ENCODE data around the gene UNC79.

UNC79 gene

DNA sequence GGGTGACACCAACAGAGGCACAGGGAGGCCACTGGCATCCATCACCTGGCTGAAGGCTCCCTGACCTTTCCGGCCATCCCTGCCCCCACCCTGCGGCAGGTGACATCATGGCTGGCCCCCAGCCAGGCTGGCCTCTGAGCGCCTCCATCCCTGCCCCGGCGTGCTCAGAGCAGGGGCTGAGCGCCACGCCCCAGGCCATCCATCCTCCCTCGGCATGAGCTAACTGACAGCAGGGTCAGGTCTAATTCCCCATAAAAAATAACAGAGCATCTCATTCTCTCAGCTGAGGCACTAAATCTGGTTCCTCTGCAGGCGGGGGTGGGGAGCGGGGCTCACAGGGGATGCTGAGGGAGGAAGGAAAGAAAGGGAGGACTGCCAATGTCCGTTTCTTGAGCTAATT lies 306.9 kb downstream of the UNC79 start:
- TF ChIP-seq CTCF (IDR thresholded peaks at IDR 0.05; ENCODE audit: borderline replicate concordance, control extremely low read depth, extremely low read depth, insufficient read depth, missing control alignments) = no peak
- in situ Hi-C loops (cut with MboI; ENCODE audit: low sequenced_read_pairs, unreplicated experiment) = no loop called here
- no peak for DNase-seq (ENCODE audit: low spot score)

- in situ Hi-C loops (cut with MboI; ENCODE audit: low sequenced_read_pairs, unreplicated experiment) = no loop called here
- no peak for TF ChIP-seq CTCF (IDR thresholded peaks at IDR 0.05; ENCODE audit: borderline replicate concordance, control extremely low read depth, extremely low read depth, insufficient read depth, missing control alignments)
- no peak for DNase-seq (ENCODE audit: low spot score)
These were observed 311.0 kb downstream of the UNC79 start for GRCh38 chr14:93741556-93742230.

GRCh38 chr14:93742761-93743160 lies 312.0 kb downstream of the UNC79 start:
- DNase-seq (ENCODE audit: low spot score) = no peak
- in situ Hi-C loops (cut with MboI; ENCODE audit: low sequenced_read_pairs, unreplicated experiment) = no loop called here
- no peak for TF ChIP-seq CTCF (IDR thresholded peaks at IDR 0.05; ENCODE audit: borderline replicate concordance, control extremely low read depth, extremely low read depth, insufficient read depth, missing control alignments)

DNA sequence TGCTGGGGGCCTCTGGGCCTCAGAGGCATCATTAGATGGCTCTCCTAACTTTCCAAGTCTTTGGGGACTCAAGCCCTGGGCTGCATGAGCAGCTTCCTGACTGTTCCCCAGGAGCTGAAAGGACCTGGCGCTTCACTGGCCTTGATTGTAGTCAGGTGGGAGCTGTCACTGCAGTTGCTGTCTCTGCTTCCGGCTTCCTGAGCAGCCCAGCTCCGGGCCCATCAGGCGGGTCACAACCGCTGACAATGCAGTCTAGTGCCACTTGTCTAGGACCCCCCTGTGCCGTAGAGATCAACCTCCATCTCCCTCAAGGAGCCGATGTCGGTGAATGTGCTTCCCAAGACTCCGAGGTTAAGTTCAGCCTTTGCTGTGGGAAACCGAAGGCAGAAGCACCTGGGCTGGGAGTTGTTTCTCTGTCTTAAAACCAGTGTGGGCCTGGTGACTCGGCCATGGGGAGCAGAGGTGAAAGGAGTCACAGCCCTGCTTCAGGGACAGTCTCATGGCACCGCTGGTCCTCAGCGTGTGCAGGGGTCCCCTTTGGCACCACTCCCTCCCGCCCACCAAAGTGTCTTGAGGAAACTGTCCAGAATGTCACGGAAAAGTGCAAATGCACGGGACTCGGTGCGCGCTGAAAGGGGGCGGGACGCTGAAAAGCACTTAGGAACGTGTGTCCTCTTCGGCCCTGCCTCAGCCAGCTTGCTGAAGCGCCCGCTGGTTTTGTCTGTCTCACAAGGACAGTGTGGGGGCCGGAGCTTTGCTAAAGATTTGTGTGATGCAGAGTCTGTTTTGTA lies 312.7 kb downstream of the UNC79 start:
- no peak for DNase-seq (ENCODE audit: low spot score)
- in situ Hi-C loops (cut with MboI; ENCODE audit: low sequenced_read_pairs, unreplicated experiment) = no loop called here
- TF ChIP-seq CTCF (IDR thresholded peaks at IDR 0.05; ENCODE audit: borderline replicate concordance, control extremely low read depth, extremely low read depth, insufficient read depth, missing control alignments) = no peak

DNA sequence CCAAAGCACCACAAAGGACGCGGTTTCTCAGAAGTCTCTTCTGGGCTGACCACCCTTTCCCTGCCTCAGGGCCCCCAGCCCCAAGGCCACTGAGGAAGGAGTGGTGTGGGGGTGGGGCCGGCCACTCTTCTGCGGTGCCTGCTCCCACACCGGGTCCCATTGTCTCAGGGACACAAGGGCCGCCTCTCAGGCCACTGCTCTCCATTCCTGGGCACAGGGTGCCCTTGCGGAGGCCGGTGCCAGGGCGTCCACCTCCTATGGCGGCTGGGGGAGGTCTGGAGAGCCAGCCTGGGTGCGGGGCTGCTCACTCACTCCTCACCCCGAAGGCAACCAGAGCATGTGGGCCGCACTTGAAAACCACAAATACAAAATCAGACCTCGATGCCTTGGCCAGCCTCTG lies 313.4 kb downstream of the UNC79 start:
- TF ChIP-seq CTCF (IDR thresholded peaks at IDR 0.05; ENCODE audit: borderline replicate concordance, control extremely low read depth, extremely low read depth, insufficient read depth, missing control alignments) = no peak
- DNase-seq (ENCODE audit: low spot score) = no peak
- in situ Hi-C loops (cut with MboI; ENCODE audit: low sequenced_read_pairs, unreplicated experiment) = no loop called here

DNA sequence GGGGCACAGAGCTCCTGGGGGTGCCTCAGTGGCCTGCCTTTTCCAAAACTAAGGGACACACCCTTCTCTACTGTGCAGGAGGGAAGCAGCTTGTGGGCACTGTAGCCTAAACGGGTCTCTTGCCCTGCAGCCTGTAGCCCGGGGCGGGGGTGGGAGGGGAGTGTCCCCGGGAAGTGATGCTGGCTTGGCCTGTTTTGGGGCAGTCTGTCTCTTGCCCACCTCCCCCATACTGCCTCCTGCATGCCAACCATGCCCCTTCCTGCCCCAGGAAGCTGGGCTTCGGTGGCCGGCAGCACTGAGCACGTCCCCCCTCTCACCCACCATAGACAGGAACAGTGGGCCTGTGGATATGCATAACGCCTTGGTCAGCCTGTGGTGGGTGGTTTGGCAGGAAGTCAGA lies 314.1 kb downstream of the UNC79 start:
- DNase-seq (ENCODE audit: low spot score) = no peak
- no peak for TF ChIP-seq CTCF (IDR thresholded peaks at IDR 0.05; ENCODE audit: borderline replicate concordance, control extremely low read depth, extremely low read depth, insufficient read depth, missing control alignments)
- in situ Hi-C loops (cut with MboI; ENCODE audit: low sequenced_read_pairs, unreplicated experiment) = no loop called here
